ENCODE results near the gene KPNB1. TPM values are rescaled to one million over a fixed set of nuclear protein-coding genes. Genes with fewer than 3 reads are reported as not detected.

KPNB1 gene
- polyA plus RNA-seq, 1 donor (not counting 4 experiments of a cell fraction or from before 2014, with no cell fraction given): 220 TPM

GRCh38 chr17:47724705-47725104 is 75.0 kb downstream of the KPNB1 start:
- Histone ChIP-seq H3K4me2 (ENCODE audit: control insufficient read depth, extremely low read depth, insufficient read depth, low read depth, low read length) (no peak overlapping the region), H3K27ac (ENCODE audit: control insufficient read depth, insufficient read depth, low read length) (no peak overlapping the region), H3K9ac (ENCODE audit: control insufficient read depth, extremely low read depth, insufficient read depth, low read length) (no peak overlapping the region), H3K4me3 (ENCODE audit: control insufficient read depth in 2 of 3, extremely low read depth in 1 of 3, insufficient read depth in 2 of 3, low read depth in 1 of 3, low read length in 3 of 3) (no peak overlapping the region), H3K9me1 (ENCODE audit: control insufficient read depth, extremely low read depth, insufficient read depth, low read length) (no peaks in the 10 kb centered on the region), H3K27me3 (ENCODE audit: control insufficient read depth, extremely low read depth, insufficient read depth, low read length) (peaks cover 35% of the 10 kb centered on the region), H3K9me3 (ENCODE audit: control insufficient read depth, low read depth, low read length) (no peaks in the 10 kb centered on the region), H3K79me2 (ENCODE audit: control insufficient read depth, insufficient read depth, low read length) (no peaks in the 10 kb centered on the region), H3K4me1 (ENCODE audit: control insufficient read depth, extremely low read depth, insufficient read depth, low read length) (peaks cover 1% of the 10 kb centered on the region), H3K36me3 (ENCODE audit: control insufficient read depth in 2 of 2, extremely low read depth in 1 of 2, insufficient read depth in 2 of 2, low read length in 2 of 2) (no peaks in the 10 kb centered on the region), H4K20me1 (ENCODE audit: control insufficient read depth, extremely low read depth, insufficient read depth, low read length) (no peaks in the 10 kb centered on the region), H2AFZ (ENCODE audit: control insufficient read depth, low read length) (no peak overlapping the region)
- dilution Hi-C loops (cut with MboI; ENCODE audit: extremely low pct_ligation_motif_present, low sequenced_read_pairs): no loop called here
- DNase-seq (ENCODE audit: low read depth, low spot score) (no peak), FAIRE-seq (no peak)
- TF ChIP-seq, protein P1, sequence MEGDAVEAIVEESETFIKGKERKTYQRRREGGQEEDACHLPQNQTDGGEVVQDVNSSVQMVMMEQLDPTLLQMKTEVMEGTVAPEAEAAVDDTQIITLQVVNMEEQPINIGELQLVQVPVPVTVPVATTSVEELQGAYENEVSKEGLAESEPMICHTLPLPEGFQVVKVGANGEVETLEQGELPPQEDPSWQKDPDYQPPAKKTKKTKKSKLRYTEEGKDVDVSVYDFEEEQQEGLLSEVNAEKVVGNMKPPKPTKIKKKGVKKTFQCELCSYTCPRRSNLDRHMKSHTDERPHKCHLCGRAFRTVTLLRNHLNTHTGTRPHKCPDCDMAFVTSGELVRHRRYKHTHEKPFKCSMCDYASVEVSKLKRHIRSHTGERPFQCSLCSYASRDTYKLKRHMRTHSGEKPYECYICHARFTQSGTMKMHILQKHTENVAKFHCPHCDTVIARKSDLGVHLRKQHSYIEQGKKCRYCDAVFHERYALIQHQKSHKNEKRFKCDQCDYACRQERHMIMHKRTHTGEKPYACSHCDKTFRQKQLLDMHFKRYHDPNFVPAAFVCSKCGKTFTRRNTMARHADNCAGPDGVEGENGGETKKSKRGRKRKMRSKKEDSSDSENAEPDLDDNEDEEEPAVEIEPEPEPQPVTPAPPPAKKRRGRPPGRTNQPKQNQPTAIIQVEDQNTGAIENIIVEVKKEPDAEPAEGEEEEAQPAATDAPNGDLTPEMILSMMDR (optimal IDR thresholded peaks at IDR 0.05 in 1 of 3, IDR thresholded peaks at IDR 0.05 in 1 of 3, conservative IDR thresholded peaks at IDR 0.05 in 1 of 3; ENCODE audit: extremely low read depth in 1 of 3, insufficient read depth in 2 of 3, low read length in 3 of 3): no peak
- no peak for TF ChIP-seq EZH2 (IDR thresholded peaks at IDR 0.05; ENCODE audit: low read length)

DNA sequence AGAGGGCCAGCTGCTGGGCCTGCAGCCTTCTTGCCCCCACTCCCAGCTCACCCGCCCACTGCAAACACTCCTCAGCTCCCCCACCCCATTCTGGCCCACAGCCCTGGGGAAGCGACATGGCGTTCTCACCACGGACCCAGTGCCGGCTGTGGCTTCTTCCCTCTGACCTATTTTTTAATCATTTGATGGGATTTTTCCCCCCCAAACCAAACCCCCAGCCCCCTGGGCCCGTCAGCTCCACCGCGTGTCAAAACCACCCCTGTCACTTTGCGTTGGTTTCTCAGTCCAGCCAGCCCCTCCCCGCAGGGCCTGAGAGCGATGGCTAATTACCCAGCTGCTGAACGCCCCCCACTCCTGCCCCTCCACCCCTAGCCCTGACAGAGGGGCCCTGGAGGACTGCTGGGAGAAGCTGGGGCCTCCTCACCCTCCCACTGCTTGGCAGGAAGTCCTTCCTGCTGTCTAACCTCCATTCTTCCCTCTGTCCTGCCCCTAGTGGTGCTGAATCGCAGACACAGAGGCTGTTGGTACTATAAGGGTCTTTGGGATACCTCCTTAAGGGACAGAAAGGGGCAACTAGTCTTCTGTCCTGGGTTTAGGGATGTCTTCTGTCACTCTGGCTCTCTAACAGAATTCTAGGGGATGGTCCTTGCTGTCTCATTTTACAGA is 75.9 kb downstream of the KPNB1 start:
- no peaks in the 10 kb centered on the region for H3K4me1 ChIP-seq (ENCODE audit: control insufficient read depth, extremely low read depth, insufficient read depth, low read length)
- TF ChIP-seq, protein P1 (optimal IDR thresholded peaks at IDR 0.05 in 1 of 3, IDR thresholded peaks at IDR 0.05 in 1 of 3, conservative IDR thresholded peaks at IDR 0.05 in 1 of 3; ENCODE audit: extremely low read depth in 1 of 3, insufficient read depth in 2 of 3, low read length in 3 of 3): no peak
- TF ChIP-seq EZH2 (IDR thresholded peaks at IDR 0.05; ENCODE audit: low read length): no peak
- H3K36me3 ChIP-seq (ENCODE audit: control insufficient read depth in 2 of 2, extremely low read depth in 1 of 2, insufficient read depth in 2 of 2, low read length in 2 of 2): no peaks in the 10 kb centered on the region
- H3K27ac ChIP-seq (ENCODE audit: control insufficient read depth, insufficient read depth, low read length): no peak overlapping the region
- H3K4me3 ChIP-seq (ENCODE audit: control insufficient read depth in 2 of 3, extremely low read depth in 1 of 3, insufficient read depth in 2 of 3, low read depth in 1 of 3, low read length in 3 of 3): no peak overlapping the region
- dilution Hi-C loops (cut with MboI; ENCODE audit: extremely low pct_ligation_motif_present, low sequenced_read_pairs): no loop called here
- H4K20me1 ChIP-seq (ENCODE audit: control insufficient read depth, extremely low read depth, insufficient read depth, low read length): no peaks in the 10 kb centered on the region
- no peak overlapping the region for H3K4me2 ChIP-seq (ENCODE audit: control insufficient read depth, extremely low read depth, insufficient read depth, low read depth, low read length)
- no peak overlapping the region for H3K9ac ChIP-seq (ENCODE audit: control insufficient read depth, extremely low read depth, insufficient read depth, low read length)
- H2AFZ ChIP-seq (ENCODE audit: control insufficient read depth, low read length): no peak overlapping the region
- FAIRE-seq (no peak), DNase-seq (ENCODE audit: low read depth, low spot score) (no peak)
- H3K9me3 ChIP-seq (ENCODE audit: control insufficient read depth, low read depth, low read length): no peaks in the 10 kb centered on the region
- H3K27me3 ChIP-seq (ENCODE audit: control insufficient read depth, extremely low read depth, insufficient read depth, low read length): peaks cover 28% of the 10 kb centered on the region
- no peaks in the 10 kb centered on the region for H3K79me2 ChIP-seq (ENCODE audit: control insufficient read depth, insufficient read depth, low read length)
- H3K9me1 ChIP-seq (ENCODE audit: control insufficient read depth, extremely low read depth, insufficient read depth, low read length): no peaks in the 10 kb centered on the region

Data from keratinocyte (primary cell).